ENCODE measurements around the gene PTH2R. TPM values are rescaled to one million over a fixed set of nuclear protein-coding genes. Genes with fewer than 3 reads are reported as not detected.

PTH2R gene
- total RNA-seq, 1 experiment from 2014 or later = 0.12 TPM

- no peak overlapping the region for H3K27ac ChIP-seq (ENCODE audit: low read depth, low read length)
- intact Hi-C loops (cut with micrococcal nuclease) = no loop called here
- no TSS peak for BruUV-seq (replicated peaks)
- H3K9me3 ChIP-seq (ENCODE audit: control insufficient read depth in 1 of 2, insufficient read depth in 1 of 2, low read depth in 1 of 2, low read length in 2 of 2) = no peaks in the 10 kb centered on the region
- H3K9me2 ChIP-seq (ENCODE audit: insufficient read depth) = peaks cover 4% of the 10 kb centered on the region; the same call in 1 of the 2 replicates
- POLR2A ChIA-PET = no interaction called here
- H4K20me1 ChIP-seq (ENCODE audit: insufficient read depth) = no peaks in the 10 kb centered on the region
- ATAC-seq (no peak), DNase-seq (ENCODE audit: low read depth, low spot score) (no peak)
- RAD21 ChIA-PET (ENCODE audit: low non-redundant PET in 1 of 2, low total read pairs in 2 of 2, uncharacterized antibody in 2 of 2, unreplicated experiment in 2 of 2) = no interaction called here
- H3K4me2 ChIP-seq (ENCODE audit: low read length) = no peak overlapping the region
- H3K4me3 ChIP-seq (replicated peaks in 1 of 2; ENCODE audit: low read depth in 1 of 2, low read length in 2 of 2) = no peak overlapping the region
- no peaks in the 10 kb centered on the region for H3K4me1 ChIP-seq (ENCODE audit: control insufficient read depth in 1 of 2, insufficient read depth in 2 of 2, low read length in 2 of 2)
- peaks cover 5% of the 10 kb centered on the region; the same call in 1 of the 2 replicates for H3K27me3 ChIP-seq (ENCODE audit: insufficient read depth, low read length)
- no peaks in the 10 kb centered on the region for H3K36me3 ChIP-seq (ENCODE audit: control insufficient read depth in 1 of 2, insufficient read depth in 2 of 2, low read length in 2 of 2)
- no peak overlapping the region for H3K9ac ChIP-seq (ENCODE audit: low read length)
- H3K79me2 ChIP-seq (ENCODE audit: insufficient read depth, low read length) = no peaks in the 10 kb centered on the region
- TF ChIP-seq ZNF274 (IDR thresholded peaks at IDR 0.05; ENCODE audit: low read depth, low read length) (no peak), CEBPB (IDR thresholded peaks at IDR 0.05; ENCODE audit: low read depth) (no peak), MAX (IDR thresholded peaks at IDR 0.05) (no peak), CBX3 (IDR thresholded peaks at IDR 0.05; ENCODE audit: low read depth) (no peak), EZH2 (IDR thresholded peaks at IDR 0.05) (no peak), REST (IDR thresholded peaks at IDR 0.05; ENCODE audit: low read depth) (no peak), POLR2A (IDR thresholded peaks at IDR 0.05; ENCODE audit: borderline replicate concordance, extremely low read depth, insufficient read depth, insufficient read length) (no peak), SP1 (IDR thresholded peaks at IDR 0.05; ENCODE audit: low read depth) (no peak), FOSL1 (IDR thresholded peaks at IDR 0.05; ENCODE audit: low read depth) (no peak), TCF7L2 (IDR thresholded peaks at IDR 0.05; ENCODE audit: borderline replicate concordance, extremely low read depth, insufficient read depth, insufficient read length) (no peak), ATF3 (IDR thresholded peaks at IDR 0.05) (no peak), ZBTB33 (IDR thresholded peaks at IDR 0.05; ENCODE audit: extremely low read depth, insufficient replicate concordance, low read length) (no peak), ELF1 (IDR thresholded peaks at IDR 0.05; ENCODE audit: borderline replicate concordance, low read depth) (no peak), EGR1 (IDR thresholded peaks at IDR 0.05; ENCODE audit: low read depth) (no peak), SIN3A (IDR thresholded peaks at IDR 0.05; ENCODE audit: low read depth) (no peak)
- no peak overlapping the region for H2AFZ ChIP-seq (ENCODE audit: low read depth, low read length, poor library complexity, severe bottlenecking)
- CTCF ChIA-PET = no interaction called here
Observed at GRCh38 chr2:208541461-208541988, 134.9 kb downstream of the PTH2R start.

All from HCT116 (cell line).